Erythroblast (primary cell): ENCODE measurements around the gene BCKDK.

Experiments
- GATA1 ChIP-seq: IDR thresholded peaks from 2 replicates; pipeline ENCODE4 v1.6.1; 2011; ENCODE audit warnings: low read depth, mild to moderate bottlenecking, control low read depth, low read length, moderate library complexity
- POLR2A ChIP-seq: IDR thresholded peaks from 2 replicates; pipeline ENCODE4 v1.6.1; 2011; ENCODE audit warnings: mild to moderate bottlenecking, low read length

GRCh38 chr16:31086629-31086906, 21.6 kb upstream of the BCKDK start:
- no peak for TF ChIP-seq POLR2A
- no peak for TF ChIP-seq GATA1
